ENCODE data around the gene PRADC1.

- no peak for TF ChIP-seq CTCF (IDR thresholded peaks at IDR 0.05 in 2 of 3, conservative IDR thresholded peaks at IDR 0.05 in 1 of 3; ENCODE audit: insufficient read depth in 2 of 3, low read depth in 1 of 3, low read length in 3 of 3)
- no peak for TF ChIP-seq HDGF (IDR thresholded peaks at IDR 0.05)
- no peak for TF ChIP-seq FOXJ2 (tag; IDR thresholded peaks at IDR 0.05)
- no peak for TF ChIP-seq BRF1 (IDR thresholded peaks at IDR 0.05; ENCODE audit: borderline replicate concordance, extremely low read depth, insufficient read length)
- no peak for TF ChIP-seq TEAD2 (tag; IDR thresholded peaks at IDR 0.05)
- TF ChIP-seq CBX8 (IDR thresholded peaks at IDR 0.05; ENCODE audit: borderline replicate concordance, extremely low read depth, low read depth, low read length, poor library complexity, severe bottlenecking): no peak
- TF ChIP-seq MTA1 (IDR thresholded peaks at IDR 0.05; ENCODE audit: borderline replicate concordance): no peak
These were observed 16.6 kb upstream of the PRADC1 start for GRCh38 chr2:73249636-73250035.

All from K562 (cell line).